Cardiac muscle cell (in vitro differentiated cells and primary cell): Measurements from ENCODE around the gene INTS6. TPM values are rescaled to one million over a fixed set of nuclear protein-coding genes. Genes with fewer than 3 reads are reported as not detected.
A peak's percentile ranks its signal among the peaks of the same experiment; 100 is the strongest.

ENCODE experiments used
- DNase-seq, 2 donors: peaks; one replicate each; pipeline versions ENCODE4 v3.0.0 to v3.0.0-alpha.2; 2010 to 2017; ENCODE audit warnings: low read depth in 1 of 2, low spot score in 1 of 2
- H3K27ac ChIP-seq: fragments of 200-600 bp; sonication (generic); 2 replicates; pipeline ENCODE4 v1.5.1; 2016
- H3K27me3 ChIP-seq: fragments of 200-600 bp; sonication (generic); 2 replicates; pipeline ENCODE4 v1.6.0; 2016; ENCODE audit warnings: control low read depth
- H3K36me3 ChIP-seq: fragments of 200-600 bp; sonication (generic); 2 replicates; pipeline ENCODE4 v1.5.1; 2016; ENCODE audit warnings: control low read depth
- H3K4me1 ChIP-seq: fragments of 200-600 bp; sonication (generic); 2 replicates; pipeline ENCODE4 v1.8.1; 2017; ENCODE audit warnings: low read depth, mild to moderate bottlenecking, mixed run types
- H3K4me3 ChIP-seq: fragments of 200-600 bp; sonication (generic); 2 replicates; pipeline ENCODE4 v1.5.1; 2016; ENCODE audit warnings: mild to moderate bottlenecking
- H3K9me3 ChIP-seq: fragments of 200-600 bp; sonication (generic); 2 replicates; pipeline ENCODE4 v1.5.1; 2017; ENCODE audit warnings: low read depth, mild to moderate bottlenecking, control low read depth
- CTCF ChIP-seq: IDR thresholded peaks from 2 replicates; pipeline ENCODE4 v1.5.1; 2012; ENCODE audit warnings: low read depth, mild to moderate bottlenecking, low read length
- polyA plus RNA-seq: library from polyadenylated mRNA; unstranded; fragments of >200 nt; fragmentation: Nextera tagmentation; extraction: Ambion mirVana; gene quantifications from 2 replicates; pipeline ENCODE4 v1.2.1, GENCODE V29; 2016
- total RNA-seq: library from RNA; depleted of rRNA; stranded (reverse); fragments of >200 nt; gene quantifications from 2 replicates; pipeline ENCODE4 v1.2.3, GENCODE V29; 2016

INTS6 gene
- total and polyA plus RNA-seq, 2 experiments from 2014 or later: 22.5 to 29.7 TPM

- Histone ChIP-seq H3K36me3 (peaks cover 21% of the 10 kb centered on the region), H3K27me3 (no peaks in the 10 kb centered on the region), H3K4me1 (peaks cover 9% of the 10 kb centered on the region), H3K9me3 (no peaks in the 10 kb centered on the region), H3K27ac (no peak overlapping the region), H3K4me3 (no peak overlapping the region)
- no peak for DNase-seq
- no peak for TF ChIP-seq CTCF
Measured at GRCh38 chr13:51449018-51449417, 3.8 kb downstream of the INTS6 start.

- H3K4me1 ChIP-seq: no peaks in the 10 kb centered on the region
- DNase-seq: peak in 1 of 2 donors; percentile 72
- no peaks in the 10 kb centered on the region for H3K9me3 ChIP-seq
- peak; percentile 42 for TF ChIP-seq CTCF
- H3K27me3 ChIP-seq: no peaks in the 10 kb centered on the region
- H3K36me3 ChIP-seq: peaks cover 13% of the 10 kb centered on the region
- no peak overlapping the region for H3K27ac ChIP-seq
- no peak overlapping the region for H3K4me3 ChIP-seq
Measured at GRCh38 chr13:51444922-51445321, 7.9 kb downstream of the INTS6 start.

- no peaks in the 10 kb centered on the region for H3K27me3 ChIP-seq
Measured at GRCh38 chr13:51440381-51440780, 12.5 kb downstream of the INTS6 start.

GRCh38 chr13:51437550-51438127 lies 15.2 kb downstream of the INTS6 start:
- TF ChIP-seq CTCF: no peak
- Histone ChIP-seq H3K9me3 (no peaks in the 10 kb centered on the region), H3K4me1 (no peaks in the 10 kb centered on the region), H3K36me3 (no peaks in the 10 kb centered on the region), H3K27me3 (no peaks in the 10 kb centered on the region), H3K27ac (no peak overlapping the region), H3K4me3 (no peak overlapping the region)
- DNase-seq: no peak

More at GRCh38 chr13:51440381-51440780, 12.5 kb downstream of the INTS6 start:
- Histone ChIP-seq H3K4me3 (no peak overlapping the region), H3K9me3 (no peaks in the 10 kb centered on the region), H3K4me1 (no peaks in the 10 kb centered on the region), H3K36me3 (no peaks in the 10 kb centered on the region), H3K27ac (no peak overlapping the region)
- no peak for DNase-seq
- TF ChIP-seq CTCF: no peak

GRCh38 chr13:51435002-51435578 lies 17.7 kb downstream of the INTS6 start:
- DNase-seq: peak; percentile 28 to 48
- Histone ChIP-seq H3K27me3 (no peaks in the 10 kb centered on the region), H3K4me1 (no peaks in the 10 kb centered on the region), H3K4me3 (no peak overlapping the region), H3K9me3 (no peaks in the 10 kb centered on the region), H3K27ac (no peak overlapping the region), H3K36me3 (peaks cover 4% of the 10 kb centered on the region)
- peak; percentile 62 for TF ChIP-seq CTCF
